GM23338 (cell line): Measurements from ENCODE around the gene SND1. TPM values are rescaled to one million over a fixed set of nuclear protein-coding genes. Genes with fewer than 3 reads are reported as not detected.

ENCODE experiments used
- ATAC-seq: fragments of 200-7000 bp; cut with Tn5 transposase; 3 replicates; pipeline ENCODE4 v1.9.1; 2020
- DNase-seq: peaks from one replicate; pipeline ENCODE4 v3.0.0-alpha.2; 2015; ENCODE audit warnings: low spot score
- H2AFZ ChIP-seq: fragments of 200-600 bp; sonication (generic); 2 replicates; pipeline ENCODE4 v1.8.0; 2016; ENCODE audit warnings: antibody characterized with exemption, mild to moderate bottlenecking, moderate library complexity
- H3F3A ChIP-seq: fragments of 200-600 bp; sonication (generic); replicated peaks from 2 replicates; pipeline ENCODE4 v1.8.0; 2017; ENCODE audit warnings: antibody characterized with exemption, mixed run types, low read depth
- H3K27ac ChIP-seq: fragments of 200-600 bp; sonication (generic); 2 replicates; pipeline ENCODE4 v1.6.1; 2016; ENCODE audit warnings: low read depth
- H3K27me3 ChIP-seq: fragments of 200-600 bp; sonication (generic); 2 replicates; pipeline ENCODE4 v1.8.0; 2016; ENCODE audit warnings: mild to moderate bottlenecking, mixed run types, moderate library complexity; ENCODE audit not compliant: insufficient read depth
- H3K36me3 ChIP-seq: fragments of 200-600 bp; sonication (generic); 2 replicates; pipeline ENCODE4 v1.8.0; 2016; ENCODE audit warnings: mild to moderate bottlenecking; ENCODE audit not compliant: insufficient read depth
- H3K4me1 ChIP-seq: fragments of 200-600 bp; sonication (generic); 2 replicates; pipeline ENCODE4 v1.8.0; 2016; ENCODE audit warnings: mild to moderate bottlenecking, moderate library complexity; ENCODE audit not compliant: insufficient read depth
- H3K4me2 ChIP-seq: fragments of 200-600 bp; sonication (generic); 2 replicates; pipeline ENCODE4 v1.7.1; 2017; ENCODE audit warnings: mixed run types
- H3K4me3 ChIP-seq: fragments of 200-600 bp; sonication (generic); 2 replicates; pipeline ENCODE4 v1.6.1; 2016; ENCODE audit warnings: mixed run types
- H3K79me2 ChIP-seq: fragments of 200-600 bp; sonication (generic); replicated peaks from 2 replicates; pipeline ENCODE4 v1.8.0; 2017; ENCODE audit warnings: mild to moderate bottlenecking; ENCODE audit not compliant: insufficient read depth
- H3K9me2 ChIP-seq: fragments of 200-600 bp; sonication (generic); 2 replicates; pipeline ENCODE4 v1.8.0; 2017; ENCODE audit not compliant: insufficient read depth
- H4K20me1 ChIP-seq: fragments of 200-600 bp; sonication (generic); replicated peaks from 2 replicates; pipeline ENCODE4 v1.8.0; 2017; ENCODE audit warnings: mild to moderate bottlenecking; ENCODE audit not compliant: insufficient read depth
- H3K27ac Mint-ChIP-seq: 2 replicates; pipeline ENCODE4 v1.8.0; 2020; ENCODE audit warnings: inconsistent platforms, mild to moderate bottlenecking, moderate library complexity, mixed read lengths
- H3K27me3 Mint-ChIP-seq: 3 replicates; pipeline ENCODE4 v1.8.0; 2022; ENCODE audit warnings: low read depth, mild to moderate bottlenecking, moderate library complexity, mixed read lengths, inconsistent platforms; ENCODE audit not compliant: insufficient read depth, poor library complexity
- H3K36me3 Mint-ChIP-seq: 3 replicates; pipeline ENCODE4 v1.8.0; 2021; ENCODE audit warnings: low read depth, mild to moderate bottlenecking, inconsistent platforms, moderate library complexity, mixed read lengths
- H3K4me1 Mint-ChIP-seq: 3 replicates; pipeline ENCODE4 v1.8.0; 2020; ENCODE audit warnings: mild to moderate bottlenecking, inconsistent platforms, mixed read lengths
- H3K4me3 Mint-ChIP-seq: 3 replicates; pipeline ENCODE4 v1.8.0; 2021; ENCODE audit warnings: moderate library complexity, mild to moderate bottlenecking, inconsistent platforms, mixed read lengths
- H3K9me3 Mint-ChIP-seq: 3 replicates; pipeline ENCODE4 v1.8.0; 2020; ENCODE audit warnings: moderate library complexity, mild to moderate bottlenecking, inconsistent platforms, mixed read lengths
- POLR2AphosphoS5 ChIP-seq: IDR thresholded peaks from 2 replicates; pipeline ENCODE4 v1.6.1; 2016; ENCODE audit warnings: antibody characterized with exemption, low read depth
- polyA plus RNA-seq: library from polyadenylated mRNA; unstranded; fragments of >200 nt; fragmentation: Nextera tagmentation; extraction: Ambion mirVana; gene quantifications from 2 replicates; pipeline ENCODE4 v1.2.1, GENCODE V29; 2016
- total RNA-seq: library from RNA; depleted of rRNA; stranded (reverse); fragments of >200 nt; shearing (Covaris generic); gene quantifications from 2 replicates; pipeline ENCODE4 v1.2.3, GENCODE V29; 2014
- TF ChIP-seq, protein P1 (sequence below), 2 experiments: fragments of 200-600 bp in 1 of 2; sonication (generic) in 1 of 2; conservative IDR thresholded peaks; 2 replicates each; pipeline versions ENCODE4 v1.5.1 to v1.6.1; 2016 to 2017; ENCODE audit warnings: antibody characterized with exemption in 2 of 2, low read depth in 2 of 2, mild to moderate bottlenecking in 2 of 2, moderate library complexity in 1 of 2
- TF ChIP-seq, protein P2 (sequence below): IDR thresholded peaks from one replicate; pipeline ENCODE4 v1.6.1; 2018; ENCODE audit warnings: antibody characterized with exemption; ENCODE audit not compliant: unreplicated experiment
- TF ChIP-seq, protein P3 (sequence below): fragments of 250-450 bp; sonication (Bioruptor Pico); IDR thresholded peaks from 2 replicates; pipeline ENCODE4 v1.5.0; 2020; ENCODE audit warnings: mild to moderate bottlenecking, moderate library complexity

SND1 gene
- total and polyA plus RNA-seq, 2 experiments from 2014 or later = 107 to 254 TPM

DNA sequence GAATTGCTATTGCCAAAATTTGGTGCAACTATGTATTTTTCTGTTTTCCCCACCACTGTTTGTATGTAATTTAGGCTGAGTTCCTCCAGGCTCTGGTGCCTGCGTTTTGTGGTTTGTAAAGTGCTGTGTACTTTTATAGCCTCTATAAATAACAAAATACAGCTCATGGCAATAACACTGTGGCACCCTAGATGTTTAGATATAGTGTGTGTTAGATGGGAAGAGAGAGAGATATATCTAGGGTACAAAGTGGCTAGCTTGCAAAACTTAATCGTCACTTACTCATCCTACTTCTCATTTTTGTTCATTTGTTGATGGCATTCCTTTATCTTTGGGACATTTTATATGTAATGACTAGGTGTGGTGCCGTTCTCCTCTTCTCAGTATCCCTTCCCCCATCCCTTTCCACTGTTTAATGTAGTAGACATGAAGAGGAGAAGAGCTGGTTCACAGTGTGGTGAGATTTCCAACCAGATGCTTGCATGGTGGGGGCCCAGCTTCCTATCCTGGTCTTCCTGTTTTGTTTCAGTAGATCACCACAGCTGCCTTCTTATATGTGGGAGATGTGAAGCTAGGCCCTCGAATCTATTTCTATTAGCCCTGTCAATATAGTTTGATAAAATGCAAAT lies 115.0 kb downstream of the SND1 start:
- no peak overlapping the region for H2AFZ ChIP-seq
- Mint-ChIP-seq H3K36me3 (peaks cover 5% of the 10 kb centered on the region; the same call in 2 of the 3 replicates), H3K4me3 (no peak overlapping the region; the same call in 2 of the 3 replicates), H3K9me3 (no peaks in the 10 kb centered on the region; the same call in 2 of the 3 replicates), H3K4me1 (peaks cover 42% of the 10 kb centered on the region), H3K27ac (peak overlapping the region; percentile 19; the same call in 1 of the 2 replicates), H3K27me3 (peaks cover 3% of the 10 kb centered on the region)
- no peaks in the 10 kb centered on the region for H3K27me3 ChIP-seq
- TF ChIP-seq, protein P1, sequence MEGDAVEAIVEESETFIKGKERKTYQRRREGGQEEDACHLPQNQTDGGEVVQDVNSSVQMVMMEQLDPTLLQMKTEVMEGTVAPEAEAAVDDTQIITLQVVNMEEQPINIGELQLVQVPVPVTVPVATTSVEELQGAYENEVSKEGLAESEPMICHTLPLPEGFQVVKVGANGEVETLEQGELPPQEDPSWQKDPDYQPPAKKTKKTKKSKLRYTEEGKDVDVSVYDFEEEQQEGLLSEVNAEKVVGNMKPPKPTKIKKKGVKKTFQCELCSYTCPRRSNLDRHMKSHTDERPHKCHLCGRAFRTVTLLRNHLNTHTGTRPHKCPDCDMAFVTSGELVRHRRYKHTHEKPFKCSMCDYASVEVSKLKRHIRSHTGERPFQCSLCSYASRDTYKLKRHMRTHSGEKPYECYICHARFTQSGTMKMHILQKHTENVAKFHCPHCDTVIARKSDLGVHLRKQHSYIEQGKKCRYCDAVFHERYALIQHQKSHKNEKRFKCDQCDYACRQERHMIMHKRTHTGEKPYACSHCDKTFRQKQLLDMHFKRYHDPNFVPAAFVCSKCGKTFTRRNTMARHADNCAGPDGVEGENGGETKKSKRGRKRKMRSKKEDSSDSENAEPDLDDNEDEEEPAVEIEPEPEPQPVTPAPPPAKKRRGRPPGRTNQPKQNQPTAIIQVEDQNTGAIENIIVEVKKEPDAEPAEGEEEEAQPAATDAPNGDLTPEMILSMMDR (conservative IDR thresholded peaks at IDR 0.05; ENCODE audit: low read depth in 2 of 2) = no peak
- TF ChIP-seq, protein P2, sequence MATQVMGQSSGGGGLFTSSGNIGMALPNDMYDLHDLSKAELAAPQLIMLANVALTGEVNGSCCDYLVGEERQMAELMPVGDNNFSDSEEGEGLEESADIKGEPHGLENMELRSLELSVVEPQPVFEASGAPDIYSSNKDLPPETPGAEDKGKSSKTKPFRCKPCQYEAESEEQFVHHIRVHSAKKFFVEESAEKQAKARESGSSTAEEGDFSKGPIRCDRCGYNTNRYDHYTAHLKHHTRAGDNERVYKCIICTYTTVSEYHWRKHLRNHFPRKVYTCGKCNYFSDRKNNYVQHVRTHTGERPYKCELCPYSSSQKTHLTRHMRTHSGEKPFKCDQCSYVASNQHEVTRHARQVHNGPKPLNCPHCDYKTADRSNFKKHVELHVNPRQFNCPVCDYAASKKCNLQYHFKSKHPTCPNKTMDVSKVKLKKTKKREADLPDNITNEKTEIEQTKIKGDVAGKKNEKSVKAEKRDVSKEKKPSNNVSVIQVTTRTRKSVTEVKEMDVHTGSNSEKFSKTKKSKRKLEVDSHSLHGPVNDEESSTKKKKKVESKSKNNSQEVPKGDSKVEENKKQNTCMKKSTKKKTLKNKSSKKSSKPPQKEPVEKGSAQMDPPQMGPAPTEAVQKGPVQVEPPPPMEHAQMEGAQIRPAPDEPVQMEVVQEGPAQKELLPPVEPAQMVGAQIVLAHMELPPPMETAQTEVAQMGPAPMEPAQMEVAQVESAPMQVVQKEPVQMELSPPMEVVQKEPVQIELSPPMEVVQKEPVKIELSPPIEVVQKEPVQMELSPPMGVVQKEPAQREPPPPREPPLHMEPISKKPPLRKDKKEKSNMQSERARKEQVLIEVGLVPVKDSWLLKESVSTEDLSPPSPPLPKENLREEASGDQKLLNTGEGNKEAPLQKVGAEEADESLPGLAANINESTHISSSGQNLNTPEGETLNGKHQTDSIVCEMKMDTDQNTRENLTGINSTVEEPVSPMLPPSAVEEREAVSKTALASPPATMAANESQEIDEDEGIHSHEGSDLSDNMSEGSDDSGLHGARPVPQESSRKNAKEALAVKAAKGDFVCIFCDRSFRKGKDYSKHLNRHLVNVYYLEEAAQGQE = no peak
- TF ChIP-seq, protein P3, sequence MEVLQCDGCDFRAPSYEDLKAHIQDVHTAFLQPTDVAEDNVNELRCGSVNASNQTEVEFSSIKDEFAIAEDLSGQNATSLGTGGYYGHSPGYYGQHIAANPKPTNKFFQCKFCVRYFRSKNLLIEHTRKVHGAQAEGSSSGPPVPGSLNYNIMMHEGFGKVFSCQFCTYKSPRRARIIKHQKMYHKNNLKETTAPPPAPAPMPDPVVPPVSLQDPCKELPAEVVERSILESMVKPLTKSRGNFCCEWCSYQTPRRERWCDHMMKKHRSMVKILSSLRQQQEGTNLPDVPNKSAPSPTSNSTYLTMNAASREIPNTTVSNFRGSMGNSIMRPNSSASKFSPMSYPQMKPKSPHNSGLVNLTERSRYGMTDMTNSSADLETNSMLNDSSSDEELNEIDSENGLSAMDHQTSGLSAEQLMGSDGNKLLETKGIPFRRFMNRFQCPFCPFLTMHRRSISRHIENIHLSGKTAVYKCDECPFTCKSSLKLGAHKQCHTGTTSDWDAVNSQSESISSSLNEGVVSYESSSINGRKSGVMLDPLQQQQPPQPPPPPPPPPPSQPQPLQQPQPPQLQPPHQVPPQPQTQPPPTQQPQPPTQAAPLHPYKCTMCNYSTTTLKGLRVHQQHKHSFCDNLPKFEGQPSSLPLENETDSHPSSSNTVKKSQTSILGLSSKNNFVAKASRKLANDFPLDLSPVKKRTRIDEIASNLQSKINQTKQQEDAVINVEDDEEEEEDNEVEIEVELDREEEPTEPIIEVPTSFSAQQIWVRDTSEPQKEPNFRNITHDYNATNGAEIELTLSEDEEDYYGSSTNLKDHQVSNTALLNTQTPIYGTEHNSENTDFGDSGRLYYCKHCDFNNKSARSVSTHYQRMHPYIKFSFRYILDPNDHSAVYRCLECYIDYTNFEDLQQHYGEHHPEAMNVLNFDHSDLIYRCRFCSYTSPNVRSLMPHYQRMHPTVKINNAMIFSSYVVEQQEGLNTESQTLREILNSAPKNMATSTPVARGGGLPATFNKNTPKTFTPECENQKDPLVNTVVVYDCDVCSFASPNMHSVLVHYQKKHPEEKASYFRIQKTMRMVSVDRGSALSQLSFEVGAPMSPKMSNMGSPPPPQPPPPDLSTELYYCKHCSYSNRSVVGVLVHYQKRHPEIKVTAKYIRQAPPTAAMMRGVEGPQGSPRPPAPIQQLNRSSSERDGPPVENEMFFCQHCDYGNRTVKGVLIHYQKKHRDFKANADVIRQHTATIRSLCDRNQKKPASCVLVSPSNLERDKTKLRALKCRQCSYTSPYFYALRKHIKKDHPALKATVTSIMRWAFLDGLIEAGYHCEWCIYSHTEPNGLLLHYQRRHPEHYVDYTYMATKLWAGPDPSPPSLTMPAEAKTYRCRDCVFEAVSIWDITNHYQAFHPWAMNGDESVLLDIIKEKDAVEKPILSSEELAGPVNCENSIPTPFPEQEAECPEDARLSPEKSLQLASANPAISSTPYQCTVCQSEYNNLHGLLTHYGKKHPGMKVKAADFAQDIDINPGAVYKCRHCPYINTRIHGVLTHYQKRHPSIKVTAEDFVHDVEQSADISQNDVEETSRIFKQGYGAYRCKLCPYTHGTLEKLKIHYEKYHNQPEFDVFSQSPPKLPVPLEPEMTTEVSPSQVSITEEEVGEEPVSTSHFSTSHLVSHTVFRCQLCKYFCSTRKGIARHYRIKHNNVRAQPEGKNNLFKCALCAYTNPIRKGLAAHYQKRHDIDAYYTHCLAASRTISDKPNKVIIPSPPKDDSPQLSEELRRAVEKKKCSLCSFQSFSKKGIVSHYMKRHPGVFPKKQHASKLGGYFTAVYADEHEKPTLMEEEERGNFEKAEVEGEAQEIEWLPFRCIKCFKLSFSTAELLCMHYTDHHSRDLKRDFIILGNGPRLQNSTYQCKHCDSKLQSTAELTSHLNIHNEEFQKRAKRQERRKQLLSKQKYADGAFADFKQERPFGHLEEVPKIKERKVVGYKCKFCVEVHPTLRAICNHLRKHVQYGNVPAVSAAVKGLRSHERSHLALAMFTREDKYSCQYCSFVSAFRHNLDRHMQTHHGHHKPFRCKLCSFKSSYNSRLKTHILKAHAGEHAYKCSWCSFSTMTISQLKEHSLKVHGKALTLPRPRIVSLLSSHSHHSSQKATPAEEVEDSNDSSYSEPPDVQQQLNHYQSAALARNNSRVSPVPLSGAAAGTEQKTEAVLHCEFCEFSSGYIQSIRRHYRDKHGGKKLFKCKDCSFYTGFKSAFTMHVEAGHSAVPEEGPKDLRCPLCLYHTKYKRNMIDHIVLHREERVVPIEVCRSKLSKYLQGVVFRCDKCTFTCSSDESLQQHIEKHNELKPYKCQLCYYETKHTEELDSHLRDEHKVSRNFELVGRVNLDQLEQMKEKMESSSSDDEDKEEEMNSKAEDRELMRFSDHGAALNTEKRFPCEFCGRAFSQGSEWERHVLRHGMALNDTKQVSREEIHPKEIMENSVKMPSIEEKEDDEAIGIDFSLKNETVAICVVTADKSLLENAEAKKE (CRISPR knock-in tag) = no peak
- TF ChIP-seq POLR2AphosphoS5 = no peak
- peaks cover 98% of the 10 kb centered on the region for H3K79me2 ChIP-seq
- H3K9me2 ChIP-seq = 0 out of 2 replicates have a peak, but pooled peaks cover 3% of the 10 kb centered on the region
- peaks cover 53% of the 10 kb centered on the region for H4K20me1 ChIP-seq
- no peak overlapping the region for H3K4me3 ChIP-seq
- no peak overlapping the region for H3K27ac ChIP-seq
- H3K36me3 ChIP-seq = 0 out of 2 replicates have a peak, but pooled peaks cover 6% of the 10 kb centered on the region
- no peaks in the 10 kb centered on the region for H3F3A ChIP-seq
- DNase-seq (no peak), ATAC-seq (no peak)
- no peak overlapping the region; the same call in 1 of the 2 replicates for H3K4me2 ChIP-seq
- peaks cover 27% of the 10 kb centered on the region for H3K4me1 ChIP-seq
